SU-DHL-6 (cell line): ENCODE measurements around the gene SH3RF3.

Experiments
- H2AFZ ChIP-seq: fragments of 200-600 bp; sonication (generic); 2 replicates; pipeline ENCODE4 v1.6.1; 2014; ENCODE audit warnings: low read depth, mild to moderate bottlenecking, moderate library complexity, mixed read lengths, antibody characterized with exemption, low read length; ENCODE audit not compliant: severe bottlenecking
- H3F3A ChIP-seq: fragments of 200-600 bp; shearing (Covaris generic); 2 replicates; pipeline ENCODE4 v1.6.0; 2016; ENCODE audit warnings: antibody characterized with exemption, mild to moderate bottlenecking; ENCODE audit not compliant: insufficient read depth
- H3K27ac ChIP-seq: fragments of 200-600 bp; sonication (generic); 2 replicates; pipeline ENCODE4 v1.5.1; 2016; ENCODE audit warnings: low read depth, mild to moderate bottlenecking, low read length, moderate library complexity, mixed read lengths
- H3K27me3 ChIP-seq: fragments of 200-600 bp; sonication (generic), shearing (Covaris generic); 2 replicates; pipeline ENCODE4 v1.6.0; 2014; ENCODE audit warnings: mild to moderate bottlenecking, low read length
- H3K36me3 ChIP-seq: fragments of 200-600 bp; sonication (generic); 2 replicates; pipeline ENCODE4 v1.6.1; 2014; ENCODE audit warnings: mild to moderate bottlenecking, low read length, mixed read lengths
- H3K4me2 ChIP-seq: fragments of 300-600, 200-600 bp; shearing (Covaris generic), sonication (generic); 2 replicates; pipeline ENCODE4 v1.6.0; 2014; ENCODE audit warnings: low read length, low read depth, mild to moderate bottlenecking; ENCODE audit not compliant: poor library complexity, severe bottlenecking
- H3K4me3 ChIP-seq: fragments of 200-600 bp; sonication (generic); 2 replicates; pipeline ENCODE4 v1.5.1; 2014; ENCODE audit warnings: antibody characterized with exemption, low read length, mild to moderate bottlenecking, mixed read lengths; ENCODE audit not compliant: insufficient read depth, poor library complexity, severe bottlenecking
- H3K79me2 ChIP-seq: fragments of 200-600 bp; sonication (generic); 2 replicates; pipeline ENCODE4 v1.6.1; 2014; ENCODE audit warnings: mild to moderate bottlenecking, low read length, moderate library complexity; ENCODE audit not compliant: insufficient read depth
- H3K9ac ChIP-seq: fragments of 200-600 bp; sonication (generic); 2 replicates; pipeline ENCODE4 v1.7.0; 2014; ENCODE audit warnings: mild to moderate bottlenecking, low read length
- H3K9me2 ChIP-seq: fragments of 200-600 bp; sonication (generic); replicated peaks from 2 replicates; pipeline ENCODE4 v1.6.1; 2014; ENCODE audit warnings: low read length; ENCODE audit not compliant: insufficient read depth
- H3K9me3 ChIP-seq: fragments of 200-600 bp; sonication (generic); 2 replicates; pipeline ENCODE4 v1.6.1; 2014; ENCODE audit warnings: low read length, mixed read lengths; ENCODE audit not compliant: insufficient read depth
- H4K20me1 ChIP-seq: fragments of 200-600 bp; sonication (generic); 2 replicates; pipeline ENCODE4 v1.6.1; 2014; ENCODE audit warnings: low read depth, mild to moderate bottlenecking, antibody characterized with exemption, low read length, moderate library complexity, mixed read lengths
- CTCF ChIP-seq: fragments of 200-600 bp; sonication (generic); IDR thresholded peaks from one replicate; pipeline ENCODE4 v1.5.1; 2017; ENCODE audit warnings: antibody characterized with exemption, mild to moderate bottlenecking, low read length, moderate library complexity; ENCODE audit not compliant: insufficient read depth, poor library complexity, severe bottlenecking
- EZH2phosphoT487 ChIP-seq: fragments of 200-600 bp; sonication (generic), shearing (Covaris generic); conservative IDR thresholded peaks from 2 replicates; pipeline ENCODE4 v1.6.1; 2018; ENCODE audit warnings: mild to moderate bottlenecking, antibody characterized with exemption, low read length, moderate library complexity, mixed read lengths

The SH3RF3 gene

GRCh38 chr2:109255654-109256053 is 126.6 kb downstream of the SH3RF3 start:
- no peak for TF ChIP-seq CTCF

GRCh38 chr2:109256111-109256510 is 127.1 kb downstream of the SH3RF3 start:
- no peak overlapping the region for H3K4me3 ChIP-seq
- H3K27me3 ChIP-seq: no peaks in the 10 kb centered on the region
- H3K9me2 ChIP-seq: no peaks in the 10 kb centered on the region
- H2AFZ ChIP-seq: no peak overlapping the region
- H3K27ac ChIP-seq: no peak overlapping the region
- H3K79me2 ChIP-seq: no peaks in the 10 kb centered on the region
- H4K20me1 ChIP-seq: no peaks in the 10 kb centered on the region
- TF ChIP-seq EZH2phosphoT487 (no peak), CTCF (no peak)
- no peak overlapping the region for H3K4me2 ChIP-seq
- no peak overlapping the region for H3K9ac ChIP-seq
- H3K36me3 ChIP-seq: no peaks in the 10 kb centered on the region
- no peaks in the 10 kb centered on the region for H3F3A ChIP-seq
- no peaks in the 10 kb centered on the region for H3K9me3 ChIP-seq

More at GRCh38 chr2:109255654-109256053, 126.6 kb downstream of the SH3RF3 start:
- no peaks in the 10 kb centered on the region for H3K9me2 ChIP-seq
- no peaks in the 10 kb centered on the region for H3F3A ChIP-seq
- no peak overlapping the region for H3K9ac ChIP-seq
- no peak overlapping the region for H2AFZ ChIP-seq
- H3K4me2 ChIP-seq: no peak overlapping the region
- H3K27me3 ChIP-seq: no peaks in the 10 kb centered on the region
- H3K27ac ChIP-seq: no peak overlapping the region
- H3K79me2 ChIP-seq: no peaks in the 10 kb centered on the region
- H4K20me1 ChIP-seq: no peaks in the 10 kb centered on the region
- H3K4me3 ChIP-seq: no peak overlapping the region
- H3K36me3 ChIP-seq: no peaks in the 10 kb centered on the region
- no peaks in the 10 kb centered on the region for H3K9me3 ChIP-seq

- Histone ChIP-seq H3K79me2 (no peaks in the 10 kb centered on the region), H3F3A (no peaks in the 10 kb centered on the region), H3K4me3 (no peak overlapping the region), H3K9me2 (no peaks in the 10 kb centered on the region), H3K9me3 (no peaks in the 10 kb centered on the region), H3K36me3 (no peaks in the 10 kb centered on the region), H3K9ac (no peak overlapping the region), H3K27me3 (no peaks in the 10 kb centered on the region), H3K4me2 (no peak overlapping the region), H3K27ac (no peak overlapping the region), H4K20me1 (no peaks in the 10 kb centered on the region), H2AFZ (no peak overlapping the region)
- TF ChIP-seq CTCF: no peak
- no peak for TF ChIP-seq EZH2phosphoT487
Observed at GRCh38 chr2:109256921-109257320, 127.9 kb downstream of the SH3RF3 start.

GRCh38 chr2:109257653-109258052 is 128.6 kb downstream of the SH3RF3 start:
- H3K27me3 ChIP-seq: no peaks in the 10 kb centered on the region
- H3K79me2 ChIP-seq: no peaks in the 10 kb centered on the region
- H3K4me2 ChIP-seq: no peak overlapping the region
- H3K9ac ChIP-seq: no peak overlapping the region
- no peaks in the 10 kb centered on the region for H3F3A ChIP-seq
- H3K27ac ChIP-seq: no peak overlapping the region
- no peaks in the 10 kb centered on the region for H4K20me1 ChIP-seq
- TF ChIP-seq CTCF (no peak), EZH2phosphoT487 (no peak)
- H3K4me3 ChIP-seq: no peak overlapping the region
- no peaks in the 10 kb centered on the region for H3K36me3 ChIP-seq
- H2AFZ ChIP-seq: no peak overlapping the region
- no peaks in the 10 kb centered on the region for H3K9me2 ChIP-seq
- no peaks in the 10 kb centered on the region for H3K9me3 ChIP-seq
